Measurements from ENCODE around the gene TRIM31. TPM values are rescaled to one million over a fixed set of nuclear protein-coding genes. Genes with fewer than 3 reads are reported as not detected.
"Not testable (repeated sequence)": the region's sequence is repeated elsewhere in the genome, so short reads cannot be mapped to it uniquely, and the experiment has no call there.

Gene TRIM31
- total RNA-seq, 1 experiment from 2014 or later = not detected

DNA sequence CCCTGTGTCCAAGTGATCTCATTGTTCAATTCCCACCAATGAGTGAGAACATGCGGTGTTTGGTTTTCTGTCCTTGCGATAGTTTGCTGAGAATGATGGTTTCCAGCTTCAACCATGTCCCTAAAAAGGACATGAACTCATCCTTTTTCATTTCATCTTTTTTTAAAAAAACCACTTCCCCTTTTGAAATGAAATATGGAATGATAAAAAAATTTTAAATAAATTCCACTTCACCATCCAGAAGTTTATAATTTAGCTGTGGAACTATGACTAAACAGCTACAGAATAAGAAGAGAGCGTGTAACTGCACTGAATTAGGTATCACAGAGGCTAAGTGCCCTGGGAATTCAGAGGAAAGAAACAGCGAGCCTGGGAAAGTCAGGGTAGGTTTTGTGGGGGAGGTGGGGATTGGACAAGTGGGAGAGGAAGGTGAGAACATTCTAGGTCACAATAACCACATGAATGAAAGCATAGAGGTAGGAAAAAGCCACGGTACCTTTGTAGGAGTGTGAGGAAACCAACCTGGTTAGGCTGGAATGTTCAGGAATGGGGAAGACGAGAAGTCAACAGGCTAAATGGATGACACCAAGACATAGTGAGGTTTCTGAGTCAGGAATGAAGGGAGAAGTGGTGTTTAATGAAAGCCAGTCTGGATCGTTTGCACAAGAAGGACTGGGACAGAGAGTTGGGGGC is 37.1 kb upstream of the TRIM31 start:
- no peak for DNase-seq (ENCODE audit: low read depth)

DNA sequence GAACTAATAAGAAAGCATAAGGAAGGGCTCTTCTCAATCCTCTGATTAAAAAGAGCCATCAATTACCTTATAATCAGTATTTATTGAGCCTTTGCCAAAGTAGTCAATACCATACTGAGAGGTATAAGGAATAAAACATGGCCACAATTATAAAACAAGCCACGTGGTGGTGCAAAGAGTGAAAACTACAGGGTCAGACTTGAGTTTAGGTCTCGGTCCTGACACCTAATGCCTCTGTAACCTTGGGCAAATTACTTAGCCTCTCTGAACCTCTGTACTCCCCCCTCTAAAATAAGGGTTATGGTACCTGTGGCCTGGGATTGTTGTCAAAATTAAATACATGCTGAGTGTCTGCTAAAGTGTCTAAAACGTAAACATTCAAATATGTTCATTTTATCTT is 36.3 kb upstream of the TRIM31 start:
- DNase-seq (ENCODE audit: low read depth) = no peak

DNA sequence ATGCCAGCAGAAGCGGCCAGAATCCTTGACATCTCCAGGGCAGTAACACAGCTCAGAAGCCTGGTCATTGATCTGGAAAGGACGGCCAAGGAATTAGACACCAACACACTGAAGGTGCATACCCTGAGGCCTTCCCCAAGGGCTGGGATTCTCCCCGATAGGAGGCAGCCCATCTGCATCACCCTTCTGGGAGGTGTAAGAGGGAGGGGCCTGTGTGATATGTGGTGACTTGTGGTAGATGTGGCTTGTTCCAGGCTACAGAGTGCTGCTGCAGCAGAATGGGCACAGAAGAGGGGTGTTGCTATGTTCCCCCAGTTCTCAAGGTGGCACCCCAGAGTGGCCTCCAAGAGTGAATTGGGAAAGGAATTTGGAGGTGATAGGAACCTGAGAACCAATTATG is 34.2 kb upstream of the TRIM31 start:
- DNase-seq (ENCODE audit: low read depth) = no peak

DNA sequence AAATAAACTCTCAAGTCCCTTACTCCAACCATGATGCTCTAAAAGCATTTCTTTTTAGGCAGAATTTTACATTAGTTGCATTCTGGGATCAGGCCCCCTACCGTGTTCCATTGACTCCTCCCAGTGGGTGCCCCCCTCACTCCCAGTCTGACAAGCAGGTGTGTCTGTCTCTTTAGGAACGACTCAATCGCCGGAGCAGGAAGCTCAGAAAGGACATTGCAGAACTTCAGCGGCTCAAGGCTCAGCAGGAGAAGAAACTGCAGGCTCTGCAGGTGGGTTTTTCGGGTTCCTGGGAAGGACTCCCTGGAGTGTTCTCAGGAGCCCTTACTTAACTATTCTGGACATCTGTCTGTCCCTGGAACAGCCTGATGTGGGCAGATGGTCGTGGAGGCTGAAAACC is 32.9 kb upstream of the TRIM31 start:
- DNase-seq (ENCODE audit: low read depth) = no peak

DNA sequence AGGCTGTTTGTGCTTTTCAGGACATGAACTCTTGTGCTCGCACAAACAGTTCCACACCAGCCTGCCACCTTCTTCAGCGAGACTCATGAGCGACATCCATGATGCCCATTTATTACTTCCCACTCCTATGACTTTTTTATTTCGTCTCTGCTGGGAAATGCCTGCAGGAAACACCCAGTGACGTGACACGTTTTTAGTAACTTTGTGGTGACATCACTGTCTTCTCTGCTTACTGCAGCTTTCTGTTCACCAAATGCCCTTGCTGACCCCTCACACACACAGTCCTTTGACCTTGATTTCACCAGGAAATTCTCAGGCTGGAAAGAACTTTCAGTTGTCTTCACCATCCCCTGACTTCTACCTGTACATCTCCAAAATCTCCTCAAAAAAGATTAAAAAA is 31.9 kb upstream of the TRIM31 start:
- no peak for DNase-seq (ENCODE audit: low read depth)

DNA sequence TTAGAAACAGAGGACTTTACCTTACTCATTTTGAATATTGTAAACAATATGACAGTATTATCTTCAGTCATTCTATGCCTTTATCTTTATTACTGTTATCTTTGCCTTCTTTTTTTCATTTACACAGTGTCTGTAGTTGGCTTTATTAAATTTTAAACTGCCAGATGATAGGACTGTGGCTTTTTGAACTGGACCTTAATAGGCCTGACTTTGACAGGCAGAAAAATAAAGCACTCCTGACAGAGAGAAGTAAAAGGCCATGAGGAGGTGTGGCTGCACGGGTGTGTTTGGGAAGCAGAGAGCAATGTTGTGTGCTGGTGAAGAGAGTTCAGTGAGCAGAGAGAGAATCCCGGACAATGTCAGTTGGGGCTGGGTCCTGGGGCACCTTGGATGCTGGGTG is 30.9 kb upstream of the TRIM31 start:
- DNase-seq (ENCODE audit: low read depth) = no peak

DNA sequence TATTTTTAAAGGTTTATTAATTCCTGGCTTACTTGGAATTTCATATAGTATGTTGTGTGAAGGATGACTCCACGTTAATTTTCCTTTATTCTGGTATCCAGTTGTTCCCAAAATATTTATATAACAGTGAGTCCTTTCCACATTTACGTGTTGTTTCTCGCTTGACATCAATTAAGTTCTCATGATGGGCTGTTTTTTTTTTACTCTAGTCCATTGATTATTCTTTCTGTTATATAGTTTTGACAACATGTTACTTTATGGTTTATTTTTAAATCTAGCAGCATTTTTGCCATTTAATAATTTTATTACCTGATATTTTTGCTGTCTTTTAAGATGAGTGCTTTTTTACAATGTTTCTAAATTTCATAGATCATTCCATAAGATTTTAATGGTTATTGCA is 29.8 kb upstream of the TRIM31 start:
- DNase-seq (ENCODE audit: low read depth) = no peak

DNA sequence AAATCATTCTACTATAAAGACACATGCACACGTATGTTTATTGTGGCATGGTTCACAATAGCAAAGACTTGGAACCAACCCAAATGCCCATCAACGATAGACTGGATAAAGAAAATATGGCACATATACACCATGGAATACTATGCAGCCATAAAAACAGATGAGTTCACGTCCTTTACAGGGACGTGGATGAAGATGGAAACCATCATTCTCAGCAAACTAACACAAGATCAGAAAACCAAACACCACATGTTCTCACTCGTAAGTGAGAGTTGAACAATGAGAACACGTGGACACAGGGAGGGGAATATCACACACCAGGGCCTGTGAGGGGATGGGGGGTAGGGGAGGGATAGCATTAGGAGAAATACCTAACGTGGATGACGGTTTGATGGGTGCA is 27.4 kb upstream of the TRIM31 start:
- DNase-seq (ENCODE audit: low read depth) = not testable (repeated sequence)

DNA sequence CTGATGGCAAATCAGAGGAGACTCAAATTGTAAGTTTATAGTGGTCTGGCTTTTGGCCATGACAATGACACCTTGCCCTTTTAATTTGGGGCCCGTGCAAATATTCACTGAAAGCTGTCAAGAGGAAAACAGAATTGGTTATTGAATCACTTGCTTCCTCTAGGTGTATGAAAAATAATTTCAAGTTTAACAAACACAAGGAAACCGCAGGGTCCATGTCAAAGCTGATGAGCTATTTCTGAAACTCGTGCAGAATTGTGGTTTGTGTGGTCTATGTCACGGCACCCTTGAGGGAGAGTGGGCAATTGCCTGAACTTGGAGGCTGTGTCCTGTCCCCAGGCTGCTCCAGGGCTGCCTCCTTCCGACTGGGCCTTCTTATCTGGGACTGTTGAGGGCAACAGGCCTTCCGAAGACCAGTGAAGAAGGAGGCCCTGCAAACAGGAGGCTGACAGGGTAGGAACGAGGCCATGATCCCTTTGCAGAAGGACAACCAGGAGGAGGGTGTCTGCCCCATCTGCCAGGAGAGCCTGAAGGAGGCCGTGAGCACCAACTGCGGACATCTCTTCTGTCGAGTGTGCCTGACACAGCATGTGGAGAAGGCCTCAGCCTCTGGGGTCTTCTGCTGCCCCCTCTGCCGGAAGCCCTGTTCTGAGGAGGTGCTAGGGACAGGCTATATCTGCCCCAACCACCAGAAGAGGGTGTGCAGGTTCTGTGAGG is 23.8 kb upstream of the TRIM31 start:
- DNase-seq (ENCODE audit: low read depth) = no peak

DNA sequence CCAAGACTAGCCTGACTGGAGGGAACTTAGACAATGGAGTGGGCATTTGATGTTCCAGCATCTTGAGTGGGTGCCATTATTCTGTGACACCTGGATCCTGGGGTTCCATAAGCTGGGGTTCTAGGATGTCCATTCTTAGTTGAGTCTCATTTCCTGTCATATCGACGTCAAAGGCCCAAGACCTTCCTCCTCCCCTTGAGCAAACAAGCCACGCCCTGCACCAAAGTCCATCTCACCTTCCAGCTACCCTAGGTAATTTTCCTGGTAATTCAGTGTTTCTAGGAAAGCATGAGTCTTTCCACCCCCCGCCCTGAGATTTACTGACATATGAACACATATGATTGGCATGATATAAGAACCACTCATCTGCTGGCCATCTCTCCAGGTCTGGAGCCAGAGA is 22.9 kb upstream of the TRIM31 start, which contains the start of gene TRIM40:
Gene TRIM40 (plus strand): TSS at position 384 of the 400 bp plus-strand sequence. CDS start 897 bp downstream, outside the sequence.
- no peak for DNase-seq (ENCODE audit: low read depth)

DNA sequence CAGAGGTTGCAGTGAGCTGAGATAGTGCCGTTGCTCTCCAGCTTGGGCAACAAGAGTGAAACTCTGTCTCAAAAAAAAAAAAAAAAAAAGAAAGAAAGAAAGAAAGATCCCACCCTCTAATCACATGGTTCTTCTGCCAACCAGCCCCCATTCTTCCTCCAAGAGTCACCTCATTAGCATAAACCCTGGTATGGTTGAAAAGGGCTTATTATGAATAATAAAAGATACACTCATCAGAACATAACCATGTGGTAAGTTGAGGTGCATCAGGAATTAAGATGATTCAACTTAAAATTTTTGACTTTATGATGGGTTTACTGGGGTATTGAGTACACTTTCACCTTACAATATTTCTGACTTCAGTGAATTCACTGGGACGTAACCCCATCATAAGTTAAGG is 22.3 kb upstream of the TRIM31 start:
- DNase-seq (ENCODE audit: low read depth) = no peak

DNA sequence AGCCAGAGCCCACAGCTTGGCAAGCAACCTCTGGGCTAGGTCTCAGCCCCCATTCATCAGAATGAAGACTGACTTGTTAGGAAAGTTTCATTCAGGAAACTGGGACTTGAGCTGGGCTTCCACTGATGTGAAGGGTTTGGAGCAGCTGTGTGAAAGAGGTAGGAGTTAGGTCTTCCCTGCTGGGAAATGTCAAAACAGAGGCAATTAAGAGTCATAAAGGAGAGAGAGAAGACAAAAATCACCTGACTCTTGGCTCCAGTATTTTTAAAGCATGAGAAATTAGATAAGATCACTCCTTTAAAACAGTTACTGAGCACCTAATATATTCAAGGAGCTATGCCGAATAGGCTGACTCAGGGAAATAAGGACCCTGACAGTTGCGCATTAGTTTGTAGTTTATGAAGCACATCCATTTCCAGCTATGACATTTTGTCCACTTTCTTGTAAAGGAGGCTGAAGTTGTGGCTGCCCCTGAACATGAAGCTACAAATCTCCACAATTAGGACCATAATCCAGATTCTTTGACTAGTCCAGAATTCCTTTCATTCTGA is 19.1 kb upstream of the TRIM31 start:
- no peak for DNase-seq (ENCODE audit: low read depth)

DNA sequence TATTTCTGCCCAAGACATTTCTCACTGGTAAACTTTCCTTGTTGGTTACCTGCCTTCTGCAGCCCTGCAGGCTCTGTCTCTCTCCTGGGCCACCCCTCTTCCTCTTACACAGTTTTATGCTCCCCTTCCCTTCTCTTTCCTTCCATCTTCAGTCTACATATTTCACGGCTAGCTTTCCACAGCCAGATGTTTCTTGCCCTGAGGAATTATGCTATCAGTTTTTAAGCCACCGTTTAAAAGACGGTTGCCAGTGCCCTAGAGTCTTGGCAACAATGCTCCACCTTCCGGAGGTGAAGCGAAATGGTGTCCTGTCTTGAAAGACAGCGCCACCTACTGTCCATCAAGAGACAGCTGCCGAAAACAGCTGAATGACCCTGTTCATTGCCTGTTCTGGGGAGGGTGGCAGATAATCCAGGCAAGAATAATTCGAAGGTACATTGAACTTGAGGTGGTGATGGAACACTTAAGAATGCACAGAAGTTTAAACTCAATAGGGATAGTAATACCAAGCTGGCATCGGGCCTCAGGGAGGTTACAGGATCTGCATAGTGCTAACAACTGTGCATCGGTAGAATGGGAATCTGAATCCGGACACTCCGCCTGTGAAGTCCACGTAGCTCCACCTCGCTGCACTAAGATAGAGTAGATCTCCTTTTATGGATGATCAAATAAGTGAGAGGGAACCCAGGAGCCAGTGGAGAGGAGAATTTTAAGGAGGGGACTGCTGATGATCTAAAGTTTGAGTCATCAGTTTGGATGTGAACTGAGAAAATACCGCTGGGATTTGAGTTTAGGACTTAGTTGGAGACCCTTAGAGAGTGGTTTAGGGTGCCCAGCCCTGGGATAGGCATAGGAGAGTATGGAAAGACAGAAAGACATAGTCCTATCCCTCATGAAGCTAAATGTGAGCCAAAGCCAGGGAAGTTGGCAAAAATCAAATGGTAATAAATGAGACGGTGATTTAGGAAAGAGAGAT is 18.3 kb upstream of the TRIM31 start:
- DNase-seq (ENCODE audit: low read depth) = peak; percentile 79

DNA sequence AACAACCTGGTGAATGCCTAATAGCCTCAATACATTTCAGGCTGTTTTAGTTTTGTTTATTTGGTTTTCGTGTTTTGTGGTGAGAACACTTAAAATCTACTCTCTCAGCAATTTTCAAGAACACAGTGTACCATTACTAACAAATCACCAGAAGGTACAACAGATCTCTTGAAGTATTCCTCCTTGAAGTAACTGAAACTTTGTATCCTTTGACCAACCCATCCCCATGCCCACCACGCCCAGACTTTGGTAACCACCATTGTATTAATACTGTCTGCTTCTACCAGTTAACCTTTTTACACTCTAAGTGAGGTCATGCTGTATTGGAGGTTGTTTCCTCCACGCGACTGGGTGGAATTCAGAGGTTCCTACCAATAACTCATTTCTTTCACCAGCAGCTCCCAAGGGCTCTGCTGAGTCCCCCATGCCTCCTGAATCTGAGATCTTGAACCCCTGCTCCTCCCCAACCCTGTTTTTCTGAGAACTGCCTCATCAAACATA is 17.3 kb upstream of the TRIM31 start:
- DNase-seq (ENCODE audit: low read depth) = no peak

DNA sequence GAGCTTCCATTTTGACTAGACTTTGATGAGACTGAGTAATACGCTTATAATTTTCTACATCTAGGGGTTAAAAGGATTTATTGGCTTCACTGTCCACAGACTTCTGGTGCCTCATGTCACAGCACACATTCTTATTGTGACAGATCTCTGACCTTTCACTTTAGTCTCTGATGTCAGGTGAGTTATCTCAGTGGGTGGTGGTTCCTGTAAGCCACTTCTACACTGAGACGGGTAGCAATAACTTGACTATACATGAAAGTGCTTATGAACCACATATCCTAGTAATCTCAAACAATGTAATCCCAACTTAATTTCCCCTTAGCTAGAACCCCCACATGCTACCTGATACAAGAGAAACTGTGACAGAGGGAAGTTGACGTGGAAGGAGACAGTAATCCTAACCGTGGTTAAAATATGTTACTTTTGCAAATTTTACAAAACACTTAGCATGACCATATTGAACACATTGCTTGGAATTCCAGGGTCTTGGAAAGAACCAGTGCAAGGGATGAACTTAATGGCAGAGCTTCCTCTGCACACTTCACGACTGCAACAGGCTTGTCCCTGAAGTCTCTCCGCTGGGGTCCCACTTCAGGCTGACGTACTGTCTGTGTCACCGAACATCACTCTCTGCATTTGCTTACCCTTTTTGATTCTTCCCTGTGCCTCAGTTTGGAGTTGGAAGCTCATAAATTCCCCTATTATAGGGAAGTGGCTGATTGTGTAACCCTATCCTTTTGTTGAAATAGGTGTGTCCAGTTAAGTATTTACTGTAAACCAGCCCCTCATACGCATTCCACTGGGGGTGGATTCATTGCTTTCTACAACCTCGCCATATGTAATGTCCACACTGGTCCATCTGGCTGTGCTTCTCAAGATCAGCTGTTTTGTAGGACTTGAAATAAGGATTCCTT is 16.6 kb upstream of the TRIM31 start:
- peak; percentile 10 for DNase-seq (ENCODE audit: low read depth)

DNA sequence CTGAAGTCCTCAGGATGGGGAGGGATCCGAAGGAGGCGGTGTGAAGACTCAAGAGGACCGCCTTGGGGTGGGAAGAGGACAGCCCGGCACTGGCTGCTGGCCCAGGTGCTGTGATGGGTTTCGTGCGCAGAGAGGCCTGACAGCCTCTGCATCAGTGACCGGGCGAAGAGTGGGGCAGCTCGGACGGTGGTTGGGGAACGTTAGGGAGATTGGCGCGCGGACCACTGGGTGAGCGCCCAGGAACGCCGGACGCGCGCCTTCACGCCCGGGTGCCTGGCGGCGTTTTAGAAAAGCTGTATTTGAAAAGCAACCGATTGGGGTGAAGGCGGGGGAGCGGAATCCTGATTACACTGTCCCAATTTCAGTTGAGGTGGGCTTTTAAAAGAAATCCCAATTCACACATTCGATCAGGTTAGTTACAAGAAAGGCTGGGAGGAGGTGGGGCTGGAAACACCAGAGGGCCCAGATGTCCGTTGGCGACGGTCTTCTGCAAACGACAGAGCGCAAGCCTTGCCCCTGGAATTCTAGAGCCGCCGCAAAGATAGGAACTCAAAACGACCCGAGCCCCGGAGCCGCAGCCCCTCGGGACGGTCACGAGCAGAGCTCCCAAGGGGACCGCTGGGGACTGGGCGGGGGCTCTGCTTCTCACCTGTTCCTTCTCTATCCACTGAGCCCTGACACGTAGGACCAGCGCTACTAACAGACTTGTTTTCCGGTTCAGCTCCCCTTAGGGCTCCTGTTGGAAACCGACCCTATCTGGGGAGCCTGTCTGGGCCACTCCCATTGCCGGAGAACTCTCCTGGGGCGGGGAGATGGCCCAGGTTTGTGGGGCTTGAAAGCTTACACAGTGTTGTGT is 14.6 kb upstream of the TRIM31 start:
- DNase-seq (ENCODE audit: low read depth) = no peak

DNA sequence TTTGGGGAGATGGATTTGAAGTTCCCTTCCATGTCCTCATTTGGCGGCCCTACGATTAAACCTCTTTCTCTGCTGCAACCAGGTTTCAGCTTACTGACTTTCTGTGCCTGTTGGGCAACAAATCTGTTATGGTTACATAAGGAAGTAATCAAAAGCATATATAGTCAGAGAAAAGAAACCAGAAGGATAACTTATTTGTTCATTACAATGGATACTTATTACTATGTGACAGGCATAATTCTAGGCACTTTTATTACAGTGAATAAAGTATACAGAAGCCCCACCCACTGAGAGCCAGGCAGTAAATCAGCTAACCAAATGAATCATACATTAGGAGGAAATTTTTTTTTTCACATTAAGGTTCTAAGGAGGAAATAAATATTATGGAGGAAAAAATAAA is 9.6 kb upstream of the TRIM31 start:
- DNase-seq (ENCODE audit: low read depth) = no peak

DNA sequence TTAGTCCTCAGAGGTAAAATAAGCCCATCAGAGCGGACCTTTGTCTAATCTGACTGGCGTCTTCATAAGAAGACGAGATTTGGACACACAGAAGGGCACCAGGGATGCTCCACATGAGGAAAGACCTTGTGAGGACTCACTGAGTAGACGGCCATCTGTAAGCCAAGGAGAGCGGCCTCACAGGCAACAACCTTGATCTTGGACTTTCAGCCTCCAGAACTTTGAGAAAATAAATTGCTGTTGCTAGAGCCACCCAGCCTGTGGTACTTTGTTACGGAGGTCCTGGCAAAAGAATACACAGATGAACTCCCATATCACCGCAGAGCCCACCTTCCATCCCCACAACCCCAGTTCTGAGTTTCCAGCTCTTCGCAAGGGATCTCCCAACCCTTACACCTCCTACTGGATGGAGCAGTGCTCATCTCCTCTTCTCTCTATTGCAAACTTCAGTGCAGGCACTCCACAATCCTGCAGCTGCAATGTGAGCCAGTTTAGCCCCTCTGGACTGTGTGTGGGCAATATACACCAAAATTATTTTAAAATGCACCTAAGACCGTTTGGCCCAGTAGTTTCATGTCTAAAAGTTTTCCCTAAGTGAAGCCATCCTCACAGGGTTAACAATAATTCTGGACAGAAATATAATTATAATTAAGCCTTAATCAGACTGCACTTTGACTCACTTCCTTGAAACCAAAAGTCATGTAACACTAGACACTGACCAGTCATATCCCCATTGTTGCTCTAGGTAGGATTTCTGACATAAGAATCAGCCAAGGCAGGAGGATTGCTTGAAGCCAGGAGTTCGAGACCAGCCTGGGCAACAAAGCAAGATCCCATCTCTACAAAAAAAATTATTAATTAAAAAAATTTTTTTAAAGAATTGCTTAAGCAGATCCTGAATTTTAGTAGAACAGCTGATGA is 8.8 kb upstream of the TRIM31 start:
- DNase-seq (ENCODE audit: low read depth) = no peak

Data from LHCN-M2 (cell line).